Fibroblast of the aortic adventitia (primary cell): ENCODE measurements around the gene ASF1B. TPM values are rescaled to one million over a fixed set of nuclear protein-coding genes. Genes with fewer than 3 reads are reported as not detected.
A peak's percentile ranks its signal among the peaks of the same experiment; 100 is the strongest.

Source experiments
- DNase-seq: peaks from one replicate; pipeline ENCODE4 v3.0.0-alpha.2; 2010; ENCODE audit warnings: low read depth
- H3K4me3 ChIP-seq: 2 replicates; pipeline ENCODE4 v1.5.1; 2011; ENCODE audit warnings: low read depth, mild to moderate bottlenecking, control low read depth, low read length, moderate library complexity
- CTCF ChIP-seq: IDR thresholded peaks from 2 replicates; pipeline ENCODE4 v1.5.1; 2011; ENCODE audit warnings: mild to moderate bottlenecking, low read length, control low read depth, inconsistent platforms; ENCODE audit not compliant: insufficient read depth
- total RNA-seq: library from RNA; depleted of rRNA; stranded (reverse); fragments of >200 nt; gene quantifications from 2 replicates; pipeline ENCODE4 v1.2.3, GENCODE V29; 2012; ENCODE audit warnings: low replicate concordance

The ASF1B gene
- total RNA-seq, 1 donor, result 32.3 TPM

DNA sequence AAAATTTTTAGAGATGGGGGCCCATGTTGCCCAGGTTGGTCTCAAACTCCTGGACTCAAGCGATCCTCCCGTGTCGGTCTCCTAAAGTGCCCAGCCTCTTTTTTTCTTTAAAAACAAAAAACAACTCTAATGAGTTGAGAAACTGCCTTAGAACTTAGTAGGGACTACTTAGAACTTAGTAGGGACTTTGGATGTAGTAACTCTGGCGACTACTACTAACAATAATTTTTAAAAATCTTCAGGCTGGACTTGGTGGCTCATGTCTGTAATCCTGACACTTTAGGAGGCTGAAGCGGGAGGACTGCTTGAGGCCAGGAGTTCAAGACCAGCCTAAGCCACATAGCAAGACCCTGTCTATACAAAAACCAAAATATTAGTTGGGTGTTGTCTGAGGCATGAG is 50.3 kb downstream of the ASF1B start:
- no peak for TF ChIP-seq CTCF

GRCh38 chr19:14085309-14085995 is 50.9 kb downstream of the ASF1B start, which contains the start of gene C19orf67:
Gene C19orf67, minus strand, starts transcription at chr19:14085783. Its CDS starts 156 bp downstream, at chr19:14085627.
- no peak for TF ChIP-seq CTCF
- DNase-seq, result no peak
- no peak within 1 kb of the TSS for H3K4me3 ChIP-seq

More for the DNA sequence above, 50.3 kb downstream of the ASF1B start:
- no peak for DNase-seq
- no peak overlapping the region for H3K4me3 ChIP-seq

DNA sequence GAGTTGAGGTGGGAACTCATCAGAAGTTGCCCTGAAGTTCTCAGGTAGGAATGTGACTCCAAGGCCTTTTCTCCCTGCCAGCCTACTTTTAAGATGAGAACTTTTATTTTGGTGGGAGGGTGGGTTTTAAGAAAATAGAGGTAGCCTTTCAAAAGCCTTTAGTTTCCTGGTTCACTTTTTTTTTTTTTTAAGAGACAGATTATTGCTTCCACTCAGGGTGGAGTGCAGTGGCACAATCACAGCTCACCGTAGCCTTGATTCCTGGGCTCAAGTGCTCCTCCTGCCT is 53.8 kb downstream of the ASF1B start:
- no peak for TF ChIP-seq CTCF
- DNase-seq, result no peak
- H3K4me3 ChIP-seq, result peak overlapping the region; percentile 78

DNA sequence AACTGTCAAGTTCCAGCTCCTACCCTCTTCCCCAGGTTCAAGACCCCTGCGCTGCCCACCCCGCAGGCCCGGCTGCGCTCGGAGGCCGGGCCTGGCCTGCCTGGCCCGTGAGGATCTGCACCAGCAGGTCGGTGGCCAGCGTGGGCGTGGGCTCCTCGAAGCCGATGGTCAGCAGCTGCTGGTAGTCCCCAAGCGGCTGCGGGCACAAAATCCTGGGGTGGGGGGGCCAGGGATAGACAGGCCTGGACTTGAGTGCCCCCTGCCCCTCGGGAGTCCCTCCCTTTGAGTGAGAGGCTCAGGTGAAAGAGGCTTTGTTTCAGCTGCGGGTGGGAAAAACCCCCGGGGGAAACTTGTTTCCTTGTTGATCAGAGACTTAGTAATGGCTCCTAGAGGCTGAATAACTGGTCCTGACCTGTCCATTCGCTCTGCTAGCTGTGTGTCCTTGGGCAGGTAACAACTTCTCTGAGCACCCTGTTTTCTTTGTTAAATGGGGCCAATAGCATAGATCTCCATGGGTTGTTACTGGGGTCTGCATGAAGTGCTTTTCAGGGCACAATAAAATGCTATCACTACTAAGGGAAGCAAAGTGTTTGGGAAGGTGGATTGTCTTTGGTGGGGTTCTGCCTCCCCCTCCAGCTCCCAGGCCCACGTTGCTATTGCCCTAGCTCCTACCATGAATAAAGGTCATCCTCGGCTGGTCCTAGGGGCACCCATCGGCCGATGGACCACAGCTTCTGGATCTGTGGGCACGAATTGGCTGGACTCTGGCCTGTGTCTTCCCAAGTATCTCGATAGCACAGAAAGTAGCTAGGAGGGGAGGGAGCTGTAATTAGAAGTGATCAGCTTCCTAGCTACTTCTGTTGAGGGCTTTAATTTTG is 54.4 kb downstream of the ASF1B start:
- no peak for DNase-seq
- peak overlapping the region; percentile 78 for H3K4me3 ChIP-seq
- no peak for TF ChIP-seq CTCF

DNA sequence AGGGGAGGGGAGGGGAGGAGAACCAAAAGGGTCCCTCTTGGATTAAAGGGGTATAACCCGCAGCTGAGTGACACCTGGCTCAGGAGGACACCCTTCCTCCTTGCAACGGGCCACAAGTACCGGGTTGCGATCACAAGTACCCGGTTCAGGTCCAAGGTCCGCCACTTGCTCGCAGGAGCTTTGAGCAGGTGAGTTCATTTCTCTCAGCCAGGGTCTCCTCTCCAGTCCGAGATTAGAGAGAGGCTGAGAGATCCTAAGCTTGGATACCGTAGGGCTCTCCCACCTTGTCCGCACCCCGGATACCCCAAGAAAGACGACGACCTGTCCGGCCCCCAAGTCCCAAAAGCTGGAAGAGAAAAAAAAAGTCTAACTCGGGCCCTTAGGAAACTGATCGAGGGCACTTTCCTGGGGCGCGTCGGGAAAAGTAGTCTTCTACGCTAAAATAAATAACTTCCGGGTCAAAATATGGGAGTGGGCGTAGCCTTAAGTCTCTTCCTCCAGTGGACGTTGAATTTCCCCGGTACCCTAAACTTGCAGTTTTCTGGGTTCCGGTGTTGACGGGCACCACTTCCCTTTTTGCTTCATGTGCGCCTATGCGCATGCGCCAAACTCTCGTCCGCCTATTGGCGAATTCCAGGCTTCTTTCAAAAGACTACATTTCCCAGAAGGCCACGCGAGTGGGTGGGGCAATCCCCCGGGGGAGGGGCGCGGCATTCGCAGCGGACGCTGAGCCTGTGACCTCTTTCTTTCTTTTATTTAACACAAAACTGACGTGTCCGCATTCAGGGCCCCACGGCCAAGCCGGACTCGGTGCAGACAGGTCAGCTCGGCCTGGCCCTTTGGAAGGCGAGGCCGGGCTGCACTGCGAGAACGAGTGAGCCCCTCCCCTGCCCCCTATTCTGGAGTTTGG is 55.2 kb downstream of the ASF1B start:
- H3K4me3 ChIP-seq, result peak overlapping the region; percentile 81
- DNase-seq, result peak; percentile 100
- no peak for TF ChIP-seq CTCF

- no peak for TF ChIP-seq CTCF
- H3K4me3 ChIP-seq, result no peak overlapping the region
- peak; percentile 66 for DNase-seq
Measured at GRCh38 chr19:14078411-14078810, 58.0 kb downstream of the ASF1B start.
